NCI-H1048 (cell line): Measurements from ENCODE around the gene ZNF19.
"Not testable (repeated sequence)": the region's sequence is repeated elsewhere in the genome, so short reads cannot be mapped to it uniquely, and the experiment has no call there.

Experiments used
- DNase-seq: peaks from one replicate; lab custom pipeline; 2025; lab: John Stamatoyannopoulos, UW

Gene ZNF19

DNA sequence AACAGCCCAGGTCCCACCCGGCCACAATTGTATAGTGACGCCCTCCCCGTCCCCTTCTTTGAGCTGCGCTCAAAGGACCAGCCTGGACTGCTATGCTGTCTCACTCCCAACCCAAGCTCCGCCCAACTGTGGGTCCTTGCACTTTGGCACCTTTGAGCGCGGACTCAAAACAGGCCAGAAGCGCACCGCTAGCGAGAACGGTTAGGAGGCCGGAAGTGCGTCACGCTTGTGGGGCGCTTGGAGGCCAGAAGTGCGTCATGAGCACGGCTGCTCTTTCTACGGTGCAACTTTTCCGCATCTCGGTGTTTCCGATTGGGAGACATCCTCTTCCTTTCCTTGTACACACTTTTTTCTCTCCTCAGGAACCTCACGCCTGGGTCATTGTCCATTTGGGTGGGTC lies at the start of gene ZNF19:
ZNF19 (minus strand) TSS at position 203 of the 400 bp plus-strand sequence. CDS start 7,210 bp downstream, outside the sequence.
- DNase-seq = no peak

DNA sequence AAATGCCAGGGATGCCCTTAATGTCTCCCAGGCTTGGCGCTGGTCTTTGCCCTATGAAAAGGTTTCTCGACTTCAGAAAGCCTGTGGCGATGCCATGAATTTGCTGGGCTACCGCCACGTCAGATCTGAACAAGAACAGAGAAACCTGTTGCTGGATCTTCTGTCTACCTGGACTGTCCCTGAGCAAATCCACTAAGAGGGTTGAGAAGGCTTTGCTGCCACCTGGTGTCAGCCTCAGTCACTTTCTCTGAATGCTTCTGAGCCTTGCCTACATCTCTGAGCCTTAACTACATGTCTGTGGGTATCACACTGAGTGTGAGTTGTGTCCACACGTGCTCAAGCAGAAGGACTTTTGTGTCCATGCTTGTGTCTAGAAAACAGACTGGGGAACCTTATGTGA lies 48.5 kb upstream of the ZNF19 start:
- no peak for DNase-seq

- no peak for DNase-seq
These were observed 47.8 kb upstream of the ZNF19 start for GRCh38 chr16:71536752-71537499.

DNA sequence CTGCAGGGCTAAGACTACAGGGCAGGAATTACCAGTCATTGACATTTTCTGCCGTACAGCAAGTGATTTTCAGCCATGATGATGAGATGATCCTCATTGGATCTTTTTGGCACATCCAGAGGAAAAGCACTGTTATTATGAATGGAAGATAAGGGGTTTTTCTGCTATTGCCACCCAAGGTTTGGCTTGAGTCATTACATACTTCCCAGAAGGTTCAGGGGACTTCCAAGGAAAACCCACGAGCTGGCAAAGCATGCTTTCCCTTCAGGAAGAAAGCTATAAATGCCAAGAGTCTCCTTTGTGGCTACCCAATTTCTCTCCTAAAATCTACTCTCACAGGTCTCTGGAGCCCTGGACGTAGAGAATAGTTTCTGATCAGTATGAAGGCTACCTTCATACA lies 43.2 kb upstream of the ZNF19 start:
- DNase-seq = no peak

DNA sequence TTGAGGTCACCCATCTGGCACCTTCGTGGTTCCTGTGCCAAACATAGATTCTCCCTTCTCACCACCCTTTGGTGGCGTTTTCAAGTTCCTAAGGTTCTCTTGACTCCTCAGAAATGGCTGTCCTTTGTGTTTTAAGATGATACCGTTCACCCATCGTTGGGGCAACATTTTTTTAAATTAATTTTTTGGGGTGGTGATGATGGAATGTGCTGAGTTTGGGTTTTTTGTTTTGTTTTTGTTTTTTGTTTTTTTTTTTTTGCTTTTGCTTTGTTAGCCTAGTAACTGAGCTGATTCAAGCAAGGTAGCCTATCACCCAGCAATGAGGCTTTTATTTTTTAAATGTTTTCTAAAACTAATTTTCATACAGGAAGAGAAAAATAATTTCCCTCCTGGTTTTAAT lies 39.7 kb upstream of the ZNF19 start:
- no peak for DNase-seq

- no peak for DNase-seq
These were observed 39.1 kb upstream of the ZNF19 start for GRCh38 chr16:71528257-71528656.

- no peak for DNase-seq
These were observed 37.0 kb upstream of the ZNF19 start, which contains the start of gene CHST4 for GRCh38 chr16:71526111-71526631. Gene CHST4, plus strand, starts transcription at chr16:71526426. Its CDS starts 10,252 bp downstream, at chr16:71536678.

DNA sequence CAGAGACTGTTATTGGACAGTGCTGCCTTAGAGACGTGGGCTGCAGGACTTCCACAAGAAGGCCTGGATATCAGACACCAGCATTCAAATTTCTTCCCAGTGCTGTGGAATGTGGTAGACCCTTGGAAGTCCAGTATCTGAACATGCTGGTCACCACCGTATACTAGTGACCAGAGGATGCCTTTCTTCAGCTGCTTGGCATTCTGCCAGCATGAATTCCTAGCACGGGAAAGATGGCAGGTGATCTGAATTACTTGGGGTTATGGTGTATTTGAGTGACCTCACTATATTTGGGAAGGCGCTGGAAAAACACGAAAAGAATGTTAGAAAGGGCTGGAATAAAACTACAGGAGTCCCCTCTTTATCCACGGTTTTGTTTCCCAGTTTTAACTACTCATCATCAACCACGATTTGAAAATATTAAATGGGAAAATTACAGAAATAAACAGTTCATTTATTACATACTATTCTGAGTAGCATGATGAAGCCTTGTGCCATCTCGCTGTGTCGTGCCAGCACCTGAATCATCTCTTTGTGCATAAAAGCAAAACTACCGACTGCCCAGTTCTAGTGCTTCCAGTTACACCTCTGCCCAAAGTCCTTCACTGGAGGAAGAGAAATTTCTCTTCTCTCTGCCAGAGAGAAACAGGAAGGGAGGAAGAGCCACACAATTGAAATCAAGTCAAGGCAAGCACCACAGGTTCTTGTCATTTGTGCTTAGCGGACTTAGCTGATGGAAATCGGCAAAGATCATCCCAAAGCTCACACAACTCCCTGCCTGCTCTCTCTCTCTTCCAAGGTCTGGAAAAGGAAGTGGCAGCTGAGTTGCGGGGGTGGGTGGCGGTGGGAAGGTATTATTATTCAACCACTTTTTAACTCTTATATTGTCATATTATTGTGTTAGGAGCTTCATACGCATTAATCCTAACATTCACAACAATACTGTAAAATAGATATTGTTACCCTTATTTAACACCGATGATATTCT lies 35.7 kb upstream of the ZNF19 start:
- no peak for DNase-seq

- DNase-seq = no peak
These were observed 31.4 kb upstream of the ZNF19 start for GRCh38 chr16:71520550-71520949.

DNA sequence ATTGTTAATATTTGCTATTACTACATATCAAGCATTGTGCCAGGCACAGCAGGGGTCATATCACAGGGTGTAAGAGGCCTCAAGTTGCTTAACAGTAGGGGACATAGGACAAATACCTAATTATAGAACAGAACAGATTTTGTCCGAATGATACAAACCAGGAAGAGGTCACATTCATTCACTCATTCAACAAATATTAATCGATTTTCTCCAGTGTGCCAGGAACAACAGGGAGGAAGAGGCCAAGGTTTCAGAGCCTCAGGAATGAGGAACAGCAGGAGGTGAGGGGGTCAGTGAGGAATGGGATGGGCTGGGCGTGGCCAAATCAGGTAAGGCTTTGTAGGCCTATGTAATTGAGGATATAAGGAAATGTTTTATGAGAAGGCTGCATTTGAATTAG lies 25.9 kb upstream of the ZNF19 start:
- DNase-seq = no peak

GRCh38 chr16:71514476-71514875 lies 25.4 kb upstream of the ZNF19 start:
- no peak for DNase-seq

DNA sequence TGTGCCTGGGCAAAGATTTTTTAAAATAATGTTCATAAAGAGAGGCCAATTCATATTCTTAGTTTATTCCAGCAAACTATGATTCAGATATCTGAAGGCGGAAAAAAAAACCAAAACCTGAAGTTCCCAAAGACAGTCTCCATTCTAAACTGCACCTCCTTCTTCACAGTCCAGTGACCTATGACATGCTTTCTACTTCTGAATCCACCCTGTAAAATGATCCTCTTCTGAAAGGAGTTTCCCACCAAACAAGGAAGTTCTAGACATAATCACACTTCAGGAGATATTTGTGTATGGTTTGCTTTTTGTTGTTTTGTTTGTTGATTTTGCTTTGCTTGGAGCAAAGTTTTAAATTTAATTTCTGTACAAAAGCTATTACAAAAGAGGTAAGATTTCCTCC lies 24.2 kb upstream of the ZNF19 start:
- DNase-seq = no peak

GRCh38 chr16:71507061-71507460 lies 17.9 kb upstream of the ZNF19 start:
- DNase-seq = no peak

GRCh38 chr16:71504901-71505300 lies 15.8 kb upstream of the ZNF19 start:
- DNase-seq = no peak

DNA sequence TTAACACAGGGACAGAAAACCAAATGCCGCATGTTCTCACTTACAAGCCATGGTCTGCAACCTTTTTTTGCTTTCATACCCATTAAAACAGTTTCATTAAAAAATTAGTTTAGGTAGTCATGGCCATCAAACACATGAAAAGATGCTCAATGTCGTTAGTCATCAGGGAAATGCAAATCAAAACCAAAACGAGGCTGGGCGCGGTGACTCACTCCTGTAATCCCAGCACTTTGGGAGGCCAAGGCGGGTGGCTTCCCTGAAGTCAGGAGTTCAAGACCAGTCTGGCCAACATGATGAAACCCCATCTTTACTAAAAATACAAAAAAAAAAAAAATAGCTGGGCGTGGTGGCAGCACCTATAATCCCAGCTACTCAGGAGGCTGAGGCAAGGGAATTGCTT lies 14.9 kb upstream of the ZNF19 start:
- not testable (repeated sequence) for DNase-seq

- DNase-seq = no peak
These were observed 12.4 kb upstream of the ZNF19 start for GRCh38 chr16:71501547-71501946.

DNA sequence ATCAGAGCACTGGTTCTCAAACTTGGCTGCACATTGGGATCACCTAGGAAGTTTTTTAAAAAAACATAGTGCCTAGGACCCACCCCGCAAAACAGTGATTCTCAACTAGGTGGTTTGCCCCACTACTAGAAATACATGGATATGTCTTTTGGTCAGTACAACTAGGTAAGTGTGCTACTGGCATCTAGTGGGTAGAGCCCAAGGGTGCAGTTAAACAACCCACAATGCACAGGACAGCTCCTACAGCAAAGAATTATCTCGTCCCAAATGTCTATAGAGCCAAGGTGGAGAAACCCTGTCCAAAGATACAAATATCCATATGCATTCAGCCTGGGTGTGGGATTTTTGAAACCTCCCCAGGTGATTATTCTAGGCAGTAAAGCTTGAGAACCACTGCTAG lies 11.8 kb upstream of the ZNF19 start:
- no peak for DNase-seq

DNA sequence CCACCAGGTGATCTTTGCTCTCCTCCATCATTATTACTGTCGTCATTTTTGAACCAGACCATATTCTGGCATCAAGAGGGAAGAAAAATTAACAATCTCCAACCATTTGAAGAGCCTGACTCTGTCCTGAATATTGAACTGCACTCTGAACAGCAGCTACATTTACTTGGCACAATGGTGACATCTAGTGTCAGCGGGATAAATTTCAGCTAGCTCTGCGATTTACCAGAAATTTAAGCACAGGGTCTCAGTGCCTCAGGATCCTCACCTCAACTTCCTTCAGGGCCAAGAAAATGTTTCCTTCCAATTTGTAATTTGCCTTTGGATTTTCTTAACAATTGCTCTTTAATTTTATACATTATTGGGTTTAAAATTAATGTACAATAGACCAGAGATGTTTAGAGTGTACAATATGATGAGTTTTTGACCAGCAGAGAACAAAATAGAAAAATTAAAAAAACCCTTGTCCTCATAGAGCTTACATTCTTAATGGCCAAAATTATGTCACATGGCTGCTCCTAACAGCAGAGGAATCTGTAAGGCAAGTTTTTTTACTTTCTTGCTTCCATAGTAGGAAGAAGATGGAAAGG lies 10.7 kb upstream of the ZNF19 start:
- no peak for DNase-seq

DNA sequence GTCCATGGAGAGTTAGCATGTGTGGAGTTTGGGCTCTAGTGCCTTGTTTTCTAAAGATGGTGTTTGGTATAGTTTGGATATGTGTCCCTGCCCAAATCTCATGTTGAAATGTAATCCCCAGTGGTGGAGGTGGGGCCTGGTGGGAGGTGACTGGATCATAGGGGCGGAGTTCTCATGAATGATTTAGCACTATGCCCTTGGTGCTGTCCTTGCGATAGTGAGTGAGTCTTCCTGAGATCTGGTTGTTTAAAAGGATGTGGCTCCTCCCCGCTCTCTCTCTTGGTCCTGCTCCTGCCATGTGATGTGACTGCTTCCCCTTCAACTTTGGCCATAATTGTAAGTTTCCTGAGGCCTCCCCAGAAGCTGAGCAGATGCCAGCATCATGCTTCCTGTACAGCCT lies 8.9 kb upstream of the ZNF19 start:
- DNase-seq = no peak

DNA sequence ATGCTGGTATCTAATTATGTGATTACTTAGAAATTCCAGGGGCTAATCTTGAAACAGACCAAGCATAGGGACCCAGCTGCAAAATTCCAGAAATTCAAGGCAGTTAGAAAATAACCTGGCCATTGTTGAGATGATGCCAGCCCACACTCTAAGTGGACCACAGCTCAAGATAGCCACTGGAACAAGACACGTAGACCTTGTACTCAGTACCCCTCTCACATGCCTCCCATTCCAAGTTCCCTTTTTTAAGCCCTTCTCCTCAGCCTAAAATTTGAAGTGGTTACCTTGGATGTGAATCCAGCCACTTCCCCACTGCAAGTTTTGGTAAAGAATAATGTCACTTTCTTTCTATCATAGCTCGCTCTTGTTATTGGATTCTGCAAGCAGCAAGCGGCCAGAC lies 4.1 kb upstream of the ZNF19 start:
- no peak for DNase-seq

GRCh38 chr16:71492786-71493185 lies 3.7 kb upstream of the ZNF19 start:
- no peak for DNase-seq

GRCh38 chr16:71491054-71491453 lies 1.9 kb upstream of the ZNF19 start:
- no peak for DNase-seq
